ENCODE data around the gene ZFYVE28.

DNA sequence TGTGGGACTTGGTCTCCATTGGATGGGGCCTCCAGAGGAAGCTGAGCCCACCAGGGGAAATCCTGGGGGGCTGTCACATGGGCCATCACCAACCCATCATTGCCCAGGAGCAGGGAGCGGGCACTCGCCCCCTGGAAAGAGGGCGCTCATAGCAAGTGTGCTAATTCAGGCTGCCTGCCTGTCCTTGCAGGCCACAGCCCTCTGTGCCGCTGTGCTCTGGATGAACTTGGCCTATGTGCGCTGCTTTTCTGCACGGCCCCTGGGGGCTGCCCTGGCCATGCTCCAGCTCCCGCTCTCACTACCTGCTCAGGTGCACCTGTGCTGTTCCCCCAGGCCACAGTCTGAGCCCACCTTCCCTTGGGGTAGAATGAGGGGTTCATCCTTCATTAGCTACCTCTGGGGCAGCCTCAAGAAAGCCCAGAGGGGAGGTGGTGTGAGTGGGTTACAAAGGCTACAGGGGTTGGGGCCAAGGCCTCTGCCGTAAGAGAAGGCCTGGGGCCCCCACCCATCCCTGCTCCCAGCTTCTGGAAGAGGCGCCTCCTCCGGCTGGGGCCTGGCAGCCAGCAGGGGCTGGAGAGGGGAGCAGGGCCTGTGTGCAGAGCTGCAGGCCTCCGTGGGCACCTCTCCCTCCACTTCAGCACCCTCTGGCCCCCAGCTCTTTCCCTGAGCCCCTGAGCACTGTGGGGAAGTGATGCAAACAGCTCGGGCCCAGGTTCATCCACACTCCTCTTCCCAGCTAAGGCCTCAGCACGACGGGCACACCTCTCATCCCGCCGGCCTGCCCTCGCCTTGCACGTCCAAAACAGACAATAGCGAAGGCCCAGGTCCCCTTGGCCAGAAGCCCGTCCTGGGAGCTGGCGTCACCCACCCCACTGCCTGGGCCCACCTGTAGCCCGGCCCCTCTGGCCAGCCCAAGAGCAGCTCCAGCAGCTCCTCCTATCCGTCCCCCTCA, 9.2 kb upstream of the ZFYVE28 start:
- TF ChIP-seq POLR2AphosphoS5 (IDR thresholded peaks at IDR 0.05; ENCODE audit: low read depth, low read length) (no peak), POLR2A (IDR thresholded peaks at IDR 0.05; ENCODE audit: low read depth, low read length) (no peak), POU2F2 (IDR thresholded peaks at IDR 0.05; ENCODE audit: low read depth, low read length) (no peak), TAF1 (IDR thresholded peaks at IDR 0.05; ENCODE audit: low read depth, low read length) (no peak), SPI1 (IDR thresholded peaks at IDR 0.05; ENCODE audit: low read depth, low read length) (no peak)
